ENCODE results near the gene CGN. TPM values are rescaled to one million over a fixed set of nuclear protein-coding genes. Genes with fewer than 3 reads are reported as not detected.

The CGN gene
- total and polyA plus RNA-seq, 2 experiments from 2014 or later, result 11.8 to 37.0 TPM

- TF ChIP-seq ZNF462 (CRISPR knock-in tag; IDR thresholded peaks at IDR 0.05), result no peak
- TF ChIP-seq NANOG (IDR thresholded peaks at IDR 0.05; ENCODE audit: borderline replicate concordance), result no peak
- TF ChIP-seq ZNF331 (CRISPR knock-in tag; IDR thresholded peaks at IDR 0.05; ENCODE audit: low read depth), result no peak
These were observed 4.9 kb downstream of the CGN start (continued) for GRCh38 chr1:151516031-151516511.

- peaks cover 14% of the 10 kb centered on the region for H3F3A ChIP-seq (replicated peaks; ENCODE audit: low read depth)
- H3K4me3 Mint-ChIP-seq, result no peak overlapping the region
- H3K27me3 Mint-ChIP-seq (ENCODE audit: insufficient read depth, low read depth, poor library complexity), result no peaks in the 10 kb centered on the region
- TF ChIP-seq EZH2phosphoT487 (IDR thresholded peaks at IDR 0.05; ENCODE audit: unreplicated experiment), result no peak
- no peak for TF ChIP-seq STAT1 (IDR thresholded peaks at IDR 0.05; ENCODE audit: unreplicated experiment)
- no peak for TF ChIP-seq EZH2 (IDR thresholded peaks at IDR 0.05; ENCODE audit: low read depth, unreplicated experiment)
- TF ChIP-seq ZNF462 (CRISPR knock-in tag; IDR thresholded peaks at IDR 0.05), result no peak
- no peak overlapping the region for H3K4me2 ChIP-seq
- H3K4me3 ChIP-seq, result no peak overlapping the region
- H3K9me3 Mint-ChIP-seq, result no peaks in the 10 kb centered on the region
- DNase-seq (ENCODE audit: low spot score), result no peak
- H3K27me3 ChIP-seq (ENCODE audit: insufficient read depth), result no peaks in the 10 kb centered on the region
- H3K79me2 ChIP-seq (replicated peaks; ENCODE audit: insufficient read depth), result peaks cover 37% of the 10 kb centered on the region
- no peaks in the 10 kb centered on the region for H4K20me1 ChIP-seq (replicated peaks; ENCODE audit: insufficient read depth)
- H3K27ac ChIP-seq (ENCODE audit: low read depth), result no peak overlapping the region
- H3K36me3 ChIP-seq (ENCODE audit: insufficient read depth), result peaks cover 19% of the 10 kb centered on the region
- H2AFZ ChIP-seq, result no peak overlapping the region
- H3K27ac Mint-ChIP-seq, result no peak overlapping the region
- H3K9me2 ChIP-seq (ENCODE audit: insufficient read depth), result no peaks in the 10 kb centered on the region
- peaks cover 28% of the 10 kb centered on the region for H3K4me1 Mint-ChIP-seq
- peaks cover 44% of the 10 kb centered on the region for H3K36me3 Mint-ChIP-seq (ENCODE audit: low read depth)
- peaks cover 30% of the 10 kb centered on the region for H3K4me1 ChIP-seq (ENCODE audit: insufficient read depth)
- no peak for ATAC-seq
These were observed 7.2 kb downstream of the CGN start for GRCh38 chr1:151518431-151518830.

Measured in GM23338 (cell line).